KMS-11 (cell line): ENCODE data around the gene PHF21B.

ENCODE experiments used
- H2AFZ ChIP-seq: fragments of 200-600 bp; sonication (generic); 2 replicates; pipeline ENCODE4 v1.6.1; 2016; ENCODE audit warnings: antibody characterized with exemption, mixed run types, low read depth
- H3K27ac ChIP-seq: fragments of 200-600 bp; sonication (generic); 2 replicates; pipeline ENCODE4 v1.6.1; 2016; ENCODE audit warnings: mild to moderate bottlenecking, mixed run types
- H3K27me3 ChIP-seq: fragments of 200-600 bp; sonication (generic); 2 replicates; pipeline ENCODE4 v1.6.1; 2017; ENCODE audit warnings: mild to moderate bottlenecking, low read depth, mixed run types, moderate library complexity; ENCODE audit not compliant: insufficient read depth
- H3K36me3 ChIP-seq: fragments of 200-600 bp; sonication (generic); 2 replicates; pipeline ENCODE4 v1.6.1; 2017; ENCODE audit warnings: mild to moderate bottlenecking, mixed run types; ENCODE audit not compliant: insufficient read depth
- H3K4me1 ChIP-seq: fragments of 200-600 bp; sonication (generic); 2 replicates; pipeline ENCODE4 v1.6.1; 2016; ENCODE audit warnings: mild to moderate bottlenecking, low read depth, mixed run types; ENCODE audit not compliant: poor library complexity, severe bottlenecking
- H3K4me2 ChIP-seq: fragments of 200-600 bp; sonication (generic); 2 replicates; pipeline ENCODE4 v1.7.0; 2016; ENCODE audit warnings: mild to moderate bottlenecking, mixed run types
- H3K4me3 ChIP-seq: fragments of 200-600 bp; sonication (generic); IDR thresholded peaks from 2 replicates; pipeline ENCODE4 v1.6.1; 2017; ENCODE audit warnings: low read depth, low read length, mixed read lengths; ENCODE audit not compliant: insufficient read depth
- H3K79me2 ChIP-seq: fragments of 200-600 bp; sonication (generic); 2 replicates; pipeline ENCODE4 v1.6.1; 2016; ENCODE audit warnings: low read depth, mixed run types; ENCODE audit not compliant: insufficient read depth
- H3K9ac ChIP-seq: fragments of 200-600 bp; sonication (generic); 2 replicates; pipeline ENCODE4 v1.6.1; 2016; ENCODE audit warnings: mild to moderate bottlenecking, mixed run types
- H4K20me1 ChIP-seq: fragments of 200-600 bp; sonication (generic); 2 replicates; pipeline ENCODE4 v1.6.1; 2016; ENCODE audit warnings: mild to moderate bottlenecking, mixed run types; ENCODE audit not compliant: insufficient read depth
- TF ChIP-seq, protein P1 (sequence below): fragments of 200-600 bp; sonication (generic); conservative IDR thresholded peaks from 2 replicates; pipeline ENCODE4 v1.6.1; 2017; ENCODE audit warnings: low read depth, mild to moderate bottlenecking, antibody characterized with exemption, low read length, moderate library complexity, mixed read lengths

Gene PHF21B

DNA sequence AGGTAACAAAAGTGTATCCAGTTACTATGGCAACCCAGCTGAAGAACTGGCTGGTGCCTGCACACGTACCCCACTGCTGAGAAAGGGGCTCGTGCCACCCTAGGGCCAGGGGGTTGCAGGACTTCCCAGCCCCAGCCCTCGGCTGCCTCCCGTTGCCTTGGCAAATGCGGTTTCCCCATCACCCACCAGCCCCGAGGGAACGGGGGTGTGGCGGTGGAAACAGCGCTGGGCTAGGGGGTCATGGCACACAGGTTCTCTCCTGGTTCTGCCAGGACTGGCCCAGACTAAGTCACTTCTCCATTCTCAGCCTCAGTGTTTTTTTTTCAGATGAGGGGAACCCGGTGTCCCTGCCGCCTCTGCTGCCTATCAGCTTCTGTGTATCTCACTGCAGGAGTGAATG lies 27.9 kb downstream of the PHF21B start:
- Histone ChIP-seq H3K36me3 (no peaks in the 10 kb centered on the region), H3K27ac (no peak overlapping the region), H3K4me3 (no peak overlapping the region), H3K79me2 (no peaks in the 10 kb centered on the region), H3K4me1 (no peaks in the 10 kb centered on the region), H3K9ac (no peak overlapping the region), H3K27me3 (peaks cover 11% of the 10 kb centered on the region; the same call in 1 of the 2 replicates), H4K20me1 (no peaks in the 10 kb centered on the region), H3K4me2 (no peak overlapping the region), H2AFZ (no peak overlapping the region)
- TF ChIP-seq, protein P1, sequence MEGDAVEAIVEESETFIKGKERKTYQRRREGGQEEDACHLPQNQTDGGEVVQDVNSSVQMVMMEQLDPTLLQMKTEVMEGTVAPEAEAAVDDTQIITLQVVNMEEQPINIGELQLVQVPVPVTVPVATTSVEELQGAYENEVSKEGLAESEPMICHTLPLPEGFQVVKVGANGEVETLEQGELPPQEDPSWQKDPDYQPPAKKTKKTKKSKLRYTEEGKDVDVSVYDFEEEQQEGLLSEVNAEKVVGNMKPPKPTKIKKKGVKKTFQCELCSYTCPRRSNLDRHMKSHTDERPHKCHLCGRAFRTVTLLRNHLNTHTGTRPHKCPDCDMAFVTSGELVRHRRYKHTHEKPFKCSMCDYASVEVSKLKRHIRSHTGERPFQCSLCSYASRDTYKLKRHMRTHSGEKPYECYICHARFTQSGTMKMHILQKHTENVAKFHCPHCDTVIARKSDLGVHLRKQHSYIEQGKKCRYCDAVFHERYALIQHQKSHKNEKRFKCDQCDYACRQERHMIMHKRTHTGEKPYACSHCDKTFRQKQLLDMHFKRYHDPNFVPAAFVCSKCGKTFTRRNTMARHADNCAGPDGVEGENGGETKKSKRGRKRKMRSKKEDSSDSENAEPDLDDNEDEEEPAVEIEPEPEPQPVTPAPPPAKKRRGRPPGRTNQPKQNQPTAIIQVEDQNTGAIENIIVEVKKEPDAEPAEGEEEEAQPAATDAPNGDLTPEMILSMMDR: no peak

DNA sequence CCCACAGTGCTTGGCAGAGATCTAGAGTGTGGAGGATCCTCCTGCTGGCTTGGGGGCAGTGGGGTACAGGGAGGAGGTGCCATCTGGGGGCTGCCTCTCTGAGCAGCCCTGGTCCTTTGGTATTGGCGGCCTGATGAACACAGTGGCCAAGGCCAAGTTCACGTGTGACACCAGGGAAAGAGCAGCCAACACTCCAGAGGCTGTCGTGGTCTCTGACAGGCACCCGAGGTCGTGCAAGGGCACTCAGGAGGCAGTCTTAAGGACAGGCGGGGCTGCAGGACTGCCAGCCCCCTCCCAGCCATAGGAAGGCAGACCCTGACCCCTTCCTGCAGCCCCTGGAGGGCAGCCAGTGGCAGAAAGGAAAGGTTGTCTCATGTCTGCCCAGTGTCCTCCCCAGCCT lies 30.7 kb downstream of the PHF21B start:
- no peaks in the 10 kb centered on the region for H3K4me1 ChIP-seq
- no peaks in the 10 kb centered on the region for H3K79me2 ChIP-seq
- no peak overlapping the region for H2AFZ ChIP-seq
- TF ChIP-seq, protein P1: no peak
- H3K9ac ChIP-seq: no peak overlapping the region
- no peaks in the 10 kb centered on the region for H3K36me3 ChIP-seq
- no peaks in the 10 kb centered on the region for H4K20me1 ChIP-seq
- H3K4me3 ChIP-seq: no peak overlapping the region
- no peak overlapping the region for H3K4me2 ChIP-seq
- peaks cover 12% of the 10 kb centered on the region; the same call in 1 of the 2 replicates for H3K27me3 ChIP-seq
- H3K27ac ChIP-seq: no peak overlapping the region

DNA sequence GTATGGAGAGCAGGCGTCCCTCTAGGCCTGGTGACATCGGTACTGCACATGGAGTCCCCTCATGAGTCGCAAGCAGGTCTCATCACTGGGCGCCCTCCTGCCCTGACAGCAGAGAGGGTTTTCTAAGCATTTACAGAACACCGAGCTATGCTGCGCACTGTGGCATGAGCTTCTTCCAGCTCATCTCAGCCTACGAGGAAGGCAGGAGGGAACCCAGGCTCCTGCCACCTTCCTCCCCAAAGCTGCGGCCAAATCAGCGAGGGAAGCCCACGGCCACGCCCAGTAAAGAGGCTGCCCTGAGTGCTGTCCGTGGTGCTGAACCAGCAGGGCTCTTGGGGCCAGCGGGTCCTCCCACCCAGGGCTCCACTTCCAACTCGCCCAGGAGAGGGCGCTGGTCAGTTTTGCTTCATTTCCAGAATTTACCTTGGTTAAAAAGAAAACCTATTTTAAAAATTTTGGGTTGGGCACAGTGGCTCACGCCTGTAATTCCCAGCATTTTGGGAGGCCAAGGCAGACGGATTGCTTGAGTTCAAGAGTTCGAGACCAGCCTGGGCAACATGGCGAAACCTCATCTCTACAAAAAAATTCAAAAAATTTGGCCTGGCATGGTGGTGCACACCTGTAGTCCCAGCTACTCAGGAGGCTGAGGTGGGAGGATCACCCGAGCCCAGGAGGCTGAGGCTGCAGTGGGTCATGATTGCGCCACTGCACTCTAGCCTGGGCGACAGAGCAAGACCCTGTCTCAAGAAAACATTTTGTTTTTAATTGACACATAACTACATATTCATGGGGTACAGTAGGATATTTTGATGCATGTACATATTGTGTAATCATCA lies 34.2 kb downstream of the PHF21B start:
- Histone ChIP-seq H3K4me3 (no peak overlapping the region), H3K36me3 (no peaks in the 10 kb centered on the region), H3K9ac (no peak overlapping the region), H4K20me1 (no peaks in the 10 kb centered on the region), H3K4me2 (no peak overlapping the region), H3K27ac (no peak overlapping the region), H3K27me3 (peaks cover 9% of the 10 kb centered on the region; the same call in 1 of the 2 replicates), H3K79me2 (no peaks in the 10 kb centered on the region), H3K4me1 (no peaks in the 10 kb centered on the region), H2AFZ (no peak overlapping the region)
- TF ChIP-seq, protein P1: peak; percentile 69

DNA sequence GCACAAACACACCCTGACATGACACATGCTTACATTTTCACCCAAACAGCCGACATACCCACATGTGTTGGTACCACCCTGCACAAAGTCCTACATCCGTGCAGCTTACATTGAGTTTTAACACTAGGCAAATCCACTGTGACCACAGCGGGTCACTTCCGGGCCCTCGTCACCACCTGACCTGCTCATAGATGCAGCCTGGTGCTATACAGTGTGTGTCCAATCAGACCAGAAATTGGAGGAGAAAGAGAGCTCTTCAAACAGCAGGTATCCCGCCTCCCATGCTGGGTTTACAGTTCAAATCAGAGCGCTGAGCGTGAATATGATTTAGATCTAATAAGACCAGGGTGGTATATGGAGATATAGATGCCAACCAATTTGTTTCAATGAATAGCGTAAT lies 35.4 kb downstream of the PHF21B start:
- Histone ChIP-seq H3K27ac (no peak overlapping the region), H3K27me3 (peaks cover 9% of the 10 kb centered on the region; the same call in 1 of the 2 replicates), H3K9ac (no peak overlapping the region), H4K20me1 (no peaks in the 10 kb centered on the region), H3K4me2 (no peak overlapping the region), H3K4me1 (no peaks in the 10 kb centered on the region), H3K36me3 (no peaks in the 10 kb centered on the region), H3K79me2 (no peaks in the 10 kb centered on the region), H3K4me3 (no peak overlapping the region), H2AFZ (no peak overlapping the region)
- TF ChIP-seq, protein P1: no peak
